SU-DHL-6 (cell line): ENCODE measurements around the gene ACBD6.

Experiments
- EZH2phosphoT487 ChIP-seq: fragments of 200-600 bp; sonication (generic), shearing (Covaris generic); conservative IDR thresholded peaks from 2 replicates; pipeline ENCODE4 v1.6.1; 2018; ENCODE audit warnings: mild to moderate bottlenecking, antibody characterized with exemption, low read length, moderate library complexity, mixed read lengths
- TF ChIP-seq, protein P1 (sequence below): fragments of 200-600 bp; sonication (generic); IDR thresholded peaks from one replicate; pipeline ENCODE4 v1.5.1; 2017; ENCODE audit warnings: antibody characterized with exemption, mild to moderate bottlenecking, low read length, moderate library complexity; ENCODE audit not compliant: insufficient read depth, poor library complexity, severe bottlenecking

DNA sequence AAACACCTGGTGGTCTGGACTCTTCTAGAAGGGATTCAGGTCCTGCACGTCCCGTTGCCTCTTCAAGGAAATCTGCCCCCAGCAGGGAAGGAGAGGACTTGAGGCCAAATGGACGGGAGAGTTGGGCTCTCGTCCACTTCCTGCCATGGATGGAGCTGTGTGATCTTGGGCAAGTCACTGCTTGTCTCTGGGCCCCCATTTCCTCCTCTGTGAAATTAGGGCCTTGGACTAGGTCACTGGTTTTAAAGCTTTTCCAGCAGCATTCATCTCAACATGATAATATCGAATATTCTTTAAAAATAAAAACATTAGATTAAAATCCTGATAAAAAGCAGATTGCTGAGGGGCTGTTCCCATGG is 245.4 kb downstream of the ACBD6 start:
- TF ChIP-seq, protein P1, sequence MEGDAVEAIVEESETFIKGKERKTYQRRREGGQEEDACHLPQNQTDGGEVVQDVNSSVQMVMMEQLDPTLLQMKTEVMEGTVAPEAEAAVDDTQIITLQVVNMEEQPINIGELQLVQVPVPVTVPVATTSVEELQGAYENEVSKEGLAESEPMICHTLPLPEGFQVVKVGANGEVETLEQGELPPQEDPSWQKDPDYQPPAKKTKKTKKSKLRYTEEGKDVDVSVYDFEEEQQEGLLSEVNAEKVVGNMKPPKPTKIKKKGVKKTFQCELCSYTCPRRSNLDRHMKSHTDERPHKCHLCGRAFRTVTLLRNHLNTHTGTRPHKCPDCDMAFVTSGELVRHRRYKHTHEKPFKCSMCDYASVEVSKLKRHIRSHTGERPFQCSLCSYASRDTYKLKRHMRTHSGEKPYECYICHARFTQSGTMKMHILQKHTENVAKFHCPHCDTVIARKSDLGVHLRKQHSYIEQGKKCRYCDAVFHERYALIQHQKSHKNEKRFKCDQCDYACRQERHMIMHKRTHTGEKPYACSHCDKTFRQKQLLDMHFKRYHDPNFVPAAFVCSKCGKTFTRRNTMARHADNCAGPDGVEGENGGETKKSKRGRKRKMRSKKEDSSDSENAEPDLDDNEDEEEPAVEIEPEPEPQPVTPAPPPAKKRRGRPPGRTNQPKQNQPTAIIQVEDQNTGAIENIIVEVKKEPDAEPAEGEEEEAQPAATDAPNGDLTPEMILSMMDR = no peak
- no peak for TF ChIP-seq EZH2phosphoT487
